Gastrocnemius medialis (tissue), 4 donors: Measurements from ENCODE around the gene DMRT2. TPM values are rescaled to one million over a fixed set of nuclear protein-coding genes. Genes with fewer than 3 reads are reported as not detected.

Experiments used
- ATAC-seq, 2 donors: fragments of 150-250 bp; one replicate each; pipeline ENCODE4 v1.9.1; 2016
- DNase-seq, 2 donors: peaks; one replicate each; pipeline ENCODE4 v3.0.0-alpha.2; 2019
- H3K27ac ChIP-seq, 4 donors: fragments of 200-600 bp; sonication (generic); 1 replicate in 1 of 4; 2 replicates in 3 of 4; pipeline ENCODE4 v1.5.1; 2016 to 2018; ENCODE audit warnings: mild to moderate bottlenecking in 2 of 4, moderate library complexity in 1 of 4
- H3K27me3 ChIP-seq, 3 donors: fragments of 200-600 bp; sonication (generic) in 2 of 3; 1 replicate in 1 of 3; 2 replicates in 2 of 3; pipeline versions ENCODE4 v1.5.1 to v1.6.0; 2016 to 2019; ENCODE audit warnings: mild to moderate bottlenecking in 1 of 3, moderate library complexity in 1 of 3
- H3K36me3 ChIP-seq, 2 donors: fragments of 200-600 bp; sonication (generic) in 1 of 2; one replicate each; pipeline ENCODE4 v1.5.1; 2017 to 2018
- H3K4me1 ChIP-seq, 2 donors: fragments of 200-600 bp; sonication (generic) in 1 of 2; one replicate each; pipeline ENCODE4 v1.5.1; 2016 to 2017; ENCODE audit warnings: mild to moderate bottlenecking in 2 of 2
- H3K4me3 ChIP-seq, 4 donors: fragments of 200-600 bp; sonication (generic) in 3 of 4; 1 replicate in 1 of 4; 2 replicates in 3 of 4; pipeline ENCODE4 v1.5.1; 2016 to 2019; ENCODE audit warnings: mild to moderate bottlenecking in 2 of 4
- H3K9me3 ChIP-seq, 3 donors: fragments of 200-600 bp; sonication (generic) in 2 of 3; 1 replicate in 1 of 3; 2 replicates in 2 of 3; pipeline ENCODE4 v1.5.1; 2016 to 2019
- CTCF ChIP-seq, 5 experiments: fragments of 450-650 bp in 3 of 5; fragments of 200-600 bp in 2 of 5; sonication (generic) in 2 of 5; IDR thresholded peaks in 4 of 5; conservative IDR thresholded peaks in 1 of 5; 1 replicate in 4 of 5; 2 replicates in 1 of 5; pipeline ENCODE4 v1.5.1; 2016 to 2019; ENCODE audit warnings: antibody characterized with exemption in 5 of 5, mild to moderate bottlenecking in 3 of 5, moderate library complexity in 3 of 5
- POLR2A ChIP-seq, 2 donors: fragments of 450-650 bp; IDR thresholded peaks; one replicate each; pipeline ENCODE4 v1.6.1; 2017; ENCODE audit warnings: antibody characterized with exemption in 2 of 2, mild to moderate bottlenecking in 2 of 2, moderate library complexity in 2 of 2
- in situ Hi-C, 4 donors: fragments of 200-750 bp; cut with MboI; loops; one replicate each; pipeline versions ENCODE4 v1.15.0 to v1.8.0; 2017; ENCODE audit warnings: low sequenced_read_pairs in 4 of 4
- intact Hi-C: fragments of 100-400 bp; cut with DNase I; formaldehyde crosslinking; loops from one replicate; pipeline ENCODE4 v1.15.1; 2023; ENCODE audit warnings: low total_unique reads
- total RNA-seq, 4 donors: library from RNA; depleted of rRNA; stranded (reverse); fragments of >200 nt; gene quantifications; one replicate each; pipeline versions ENCODE4 v1.1.0 to v1.2.3, GENCODE V29; 2016

The DMRT2 gene
- total RNA-seq, 4 donors from 2014 or later = 0.91 to 8.0 (median 2.5) TPM

- Histone ChIP-seq H3K9me3 (no peaks in the 10 kb centered on the region), H3K4me3 (peak overlapping the region; percentile 38 to 42 (median 40)), H3K4me1 (peaks cover 0 to 4% of the 10 kb centered on the region in 2 donors), H3K27me3 (no peaks in the 10 kb centered on the region), H3K36me3 (no peaks in the 10 kb centered on the region), H3K27ac (no peak overlapping the region)
- TF ChIP-seq CTCF (IDR thresholded peaks at IDR 0.05 in 4 of 5, conservative IDR thresholded peaks at IDR 0.05 in 1 of 5) (no peak), POLR2A (IDR thresholded peaks at IDR 0.05) (no peak)
- peak; percentile 6 to 16 for DNase-seq
- ATAC-seq = no peak
- in situ Hi-C loops = no loop called here
- intact Hi-C loops = no loop called here
Observed at GRCh38 chr9:1083325-1083913, 33.3 kb downstream of the DMRT2 start.

- H3K27ac ChIP-seq = no peak overlapping the region
- DNase-seq (no peak), ATAC-seq (no peak)
- H3K27me3 ChIP-seq = no peaks in the 10 kb centered on the region
- H3K9me3 ChIP-seq = no peaks in the 10 kb centered on the region
- intact Hi-C loops (no loop called here), in situ Hi-C loops (no loop called here)
- TF ChIP-seq CTCF (IDR thresholded peaks at IDR 0.05 in 4 of 5, conservative IDR thresholded peaks at IDR 0.05 in 1 of 5) (no peak), POLR2A (IDR thresholded peaks at IDR 0.05) (no peak)
- no peak overlapping the region for H3K4me3 ChIP-seq
- H3K4me1 ChIP-seq = peaks cover 0 to 4% of the 10 kb centered on the region in 2 donors
- no peaks in the 10 kb centered on the region for H3K36me3 ChIP-seq
Observed at GRCh38 chr9:1085086-1085485, 34.9 kb downstream of the DMRT2 start.

- no peak overlapping the region for H3K4me3 ChIP-seq
- intact Hi-C loops = no loop called here
- ATAC-seq (no peak), DNase-seq (no peak)
- H3K9me3 ChIP-seq = no peaks in the 10 kb centered on the region
- no peaks in the 10 kb centered on the region for H3K36me3 ChIP-seq
- H3K4me1 ChIP-seq = peaks cover 0 to 4% of the 10 kb centered on the region in 2 donors
- no peak overlapping the region for H3K27ac ChIP-seq
- no peaks in the 10 kb centered on the region for H3K27me3 ChIP-seq
- in situ Hi-C loops = no loop called here
- no peak for TF ChIP-seq POLR2A (IDR thresholded peaks at IDR 0.05)
- no peak for TF ChIP-seq CTCF (IDR thresholded peaks at IDR 0.05 in 4 of 5, conservative IDR thresholded peaks at IDR 0.05 in 1 of 5)
Observed at GRCh38 chr9:1086517-1086916, 36.4 kb downstream of the DMRT2 start.

GRCh38 chr9:1087120-1087881, 37.1 kb downstream of the DMRT2 start:
- in situ Hi-C loops (no loop called here), intact Hi-C loops (no loop called here)
- Histone ChIP-seq H3K4me3 (no peak overlapping the region), H3K27ac (no peak overlapping the region), H3K36me3 (no peaks in the 10 kb centered on the region), H3K27me3 (no peaks in the 10 kb centered on the region), H3K9me3 (no peaks in the 10 kb centered on the region), H3K4me1 (peaks cover 0 to 4% of the 10 kb centered on the region in 2 donors)
- ATAC-seq (no peak), DNase-seq (no peak)
- TF ChIP-seq CTCF (IDR thresholded peaks at IDR 0.05 in 4 of 5, conservative IDR thresholded peaks at IDR 0.05 in 1 of 5) = no peak
- no peak for TF ChIP-seq POLR2A (IDR thresholded peaks at IDR 0.05)
